DND-41 (cell line): ENCODE results near the gene MYT1.
"Not testable (repeated sequence)": the region's sequence is repeated elsewhere in the genome, so short reads cannot be mapped to it uniquely, and the experiment has no call there.

Source experiments
- ATAC-seq: fragments of 200-7000 bp; cut with Tn5 transposase; 3 replicates; pipeline ENCODE4 v1.9.1; 2021; ENCODE audit warnings: low read depth; ENCODE audit not compliant: insufficient read depth
- DNase-seq: peaks from one replicate; pipeline ENCODE4 v3.0.0-alpha.2; 2020
- H2AFZ ChIP-seq: 2 replicates; pipeline ENCODE4 v1.6.0; 2012; ENCODE audit warnings: low read depth, low read length
- H3K27ac ChIP-seq: 2 replicates; pipeline ENCODE4 v1.5.1; 2012; ENCODE audit warnings: low read length, inconsistent platforms
- H3K27me3 ChIP-seq: fragments of 200-600 bp; sonication (generic); 2 replicates; pipeline ENCODE4 v1.6.0; 2012; ENCODE audit warnings: low read length, mild to moderate bottlenecking, inconsistent platforms; ENCODE audit not compliant: insufficient read depth, poor library complexity
- H3K36me3 ChIP-seq: 2 replicates; pipeline ENCODE4 v1.5.1; 2012; ENCODE audit warnings: low read length, inconsistent platforms; ENCODE audit not compliant: insufficient read depth
- H3K4me1 ChIP-seq: 2 replicates; pipeline ENCODE4 v1.5.1; 2012; ENCODE audit warnings: mild to moderate bottlenecking, low read length; ENCODE audit not compliant: insufficient read depth
- H3K4me2 ChIP-seq: 2 replicates; pipeline ENCODE4 v1.6.0; 2012; ENCODE audit warnings: mild to moderate bottlenecking, moderate library complexity, low read length, inconsistent platforms; ENCODE audit not compliant: insufficient read depth
- H3K4me3 ChIP-seq, 2 experiments: fragments of 200-600 bp in 1 of 2; shearing (Covaris generic) in 1 of 2; 2 replicates each; pipeline ENCODE4 v1.5.1; 2012 to 2016; ENCODE audit warnings: inconsistent platforms in 2 of 2, low read length in 2 of 2, mild to moderate bottlenecking in 2 of 2, low read depth in 1 of 2, moderate library complexity in 1 of 2
- H3K79me2 ChIP-seq: 2 replicates; pipeline ENCODE4 v1.6.0; 2012; ENCODE audit warnings: low read length, inconsistent platforms; ENCODE audit not compliant: insufficient read depth
- H3K9ac ChIP-seq: 2 replicates; pipeline ENCODE4 v1.6.0; 2012; ENCODE audit warnings: low read depth, mild to moderate bottlenecking, inconsistent platforms, low read length, moderate library complexity
- H3K9me3 ChIP-seq: 2 replicates; pipeline ENCODE4 v1.5.1; 2012; ENCODE audit warnings: low read length, moderate library complexity, mild to moderate bottlenecking, inconsistent platforms; ENCODE audit not compliant: insufficient read depth, severe bottlenecking
- H4K20me1 ChIP-seq: 2 replicates; pipeline ENCODE4 v1.6.0; 2012; ENCODE audit warnings: low read length; ENCODE audit not compliant: insufficient read depth
- EZH2 ChIP-seq: IDR thresholded peaks from 3 replicates; pipeline ENCODE4 v1.6.1; 2012; ENCODE audit warnings: borderline replicate concordance, low read depth, mild to moderate bottlenecking, moderate library complexity, low read length, inconsistent platforms; ENCODE audit not compliant: severe bottlenecking
- TF ChIP-seq, protein P1 (sequence below): IDR thresholded peaks from 2 replicates; pipeline ENCODE4 v1.5.1; 2012; ENCODE audit warnings: borderline replicate concordance, low read length, moderate library complexity, mild to moderate bottlenecking; ENCODE audit not compliant: poor library complexity, severe bottlenecking; ENCODE audit errors: extremely low read depth

MYT1 gene

DNA sequence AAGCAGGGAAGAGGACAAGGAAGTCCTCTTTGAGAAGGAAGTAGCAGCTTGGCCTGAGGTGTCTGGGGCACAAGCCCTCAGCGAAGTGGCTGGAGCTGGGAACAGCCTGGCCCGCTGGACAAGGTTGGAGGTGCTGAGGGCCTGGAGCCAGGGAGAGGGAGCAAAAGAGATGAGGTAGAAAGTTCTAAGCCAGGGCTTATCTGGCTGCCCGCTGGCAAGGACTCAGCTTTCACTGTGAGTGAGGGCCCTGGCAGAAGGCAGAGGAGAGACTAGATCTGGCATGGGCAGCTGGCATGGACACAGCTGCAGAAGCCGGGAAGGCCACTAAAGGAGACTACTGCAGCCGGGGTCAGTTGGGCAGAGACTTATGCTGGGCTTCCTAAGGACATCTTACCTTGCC, 69.5 kb downstream of the MYT1 start:
- Histone ChIP-seq H3K79me2 (no peaks in the 10 kb centered on the region), H3K4me2 (no peak overlapping the region), H3K36me3 (no peaks in the 10 kb centered on the region), H3K9me3 (no peaks in the 10 kb centered on the region), H3K27ac (no peak overlapping the region), H4K20me1 (no peaks in the 10 kb centered on the region; the same call in 1 of the 2 replicates), H3K9ac (no peak overlapping the region), H3K27me3 (peaks cover 4% of the 10 kb centered on the region), H3K4me3 (no peak overlapping the region), H2AFZ (no peak overlapping the region), H3K4me1 (no peaks in the 10 kb centered on the region)
- ATAC-seq (no peak), DNase-seq (no peak)
- no peak for TF ChIP-seq EZH2
- TF ChIP-seq, protein P1, sequence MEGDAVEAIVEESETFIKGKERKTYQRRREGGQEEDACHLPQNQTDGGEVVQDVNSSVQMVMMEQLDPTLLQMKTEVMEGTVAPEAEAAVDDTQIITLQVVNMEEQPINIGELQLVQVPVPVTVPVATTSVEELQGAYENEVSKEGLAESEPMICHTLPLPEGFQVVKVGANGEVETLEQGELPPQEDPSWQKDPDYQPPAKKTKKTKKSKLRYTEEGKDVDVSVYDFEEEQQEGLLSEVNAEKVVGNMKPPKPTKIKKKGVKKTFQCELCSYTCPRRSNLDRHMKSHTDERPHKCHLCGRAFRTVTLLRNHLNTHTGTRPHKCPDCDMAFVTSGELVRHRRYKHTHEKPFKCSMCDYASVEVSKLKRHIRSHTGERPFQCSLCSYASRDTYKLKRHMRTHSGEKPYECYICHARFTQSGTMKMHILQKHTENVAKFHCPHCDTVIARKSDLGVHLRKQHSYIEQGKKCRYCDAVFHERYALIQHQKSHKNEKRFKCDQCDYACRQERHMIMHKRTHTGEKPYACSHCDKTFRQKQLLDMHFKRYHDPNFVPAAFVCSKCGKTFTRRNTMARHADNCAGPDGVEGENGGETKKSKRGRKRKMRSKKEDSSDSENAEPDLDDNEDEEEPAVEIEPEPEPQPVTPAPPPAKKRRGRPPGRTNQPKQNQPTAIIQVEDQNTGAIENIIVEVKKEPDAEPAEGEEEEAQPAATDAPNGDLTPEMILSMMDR: no peak

DNA sequence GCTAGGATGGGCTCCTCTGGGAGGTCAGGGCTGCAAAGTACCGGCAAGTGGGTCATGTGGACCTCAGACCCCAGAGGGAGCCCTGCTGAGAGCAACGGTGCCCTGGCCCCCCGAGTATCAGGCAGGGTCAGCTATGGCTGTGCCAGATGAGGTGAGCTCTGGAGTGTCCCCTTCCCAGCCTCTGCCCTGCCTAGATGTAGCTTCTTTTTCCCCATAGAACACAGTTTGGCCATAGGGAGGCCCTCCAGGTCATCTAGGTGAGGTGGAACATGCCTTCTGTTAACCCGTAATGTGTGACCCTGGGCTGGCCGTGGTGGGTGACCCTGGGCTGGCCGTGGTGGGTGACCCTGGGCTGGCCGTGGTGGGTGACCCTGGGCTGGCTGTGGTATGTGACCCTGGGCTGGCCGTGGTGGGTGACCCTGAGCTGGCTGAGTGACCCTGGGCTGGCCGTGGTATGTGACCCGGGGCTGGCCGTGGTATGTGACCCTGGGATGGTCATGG, 70.1 kb downstream of the MYT1 start:
- Histone ChIP-seq H3K27ac (no peak overlapping the region), H3K36me3 (no peaks in the 10 kb centered on the region), H3K79me2 (no peaks in the 10 kb centered on the region), H2AFZ (no peak overlapping the region), H3K9me3 (no peaks in the 10 kb centered on the region), H3K9ac (no peak overlapping the region), H3K4me3 (no peak overlapping the region), H3K4me2 (no peak overlapping the region), H3K27me3 (peaks cover 2% of the 10 kb centered on the region), H3K4me1 (no peaks in the 10 kb centered on the region), H4K20me1 (no peaks in the 10 kb centered on the region; the same call in 1 of the 2 replicates)
- no peak for DNase-seq
- no peak for ATAC-seq
- TF ChIP-seq, protein P1: no peak
- TF ChIP-seq EZH2: no peak

DNA sequence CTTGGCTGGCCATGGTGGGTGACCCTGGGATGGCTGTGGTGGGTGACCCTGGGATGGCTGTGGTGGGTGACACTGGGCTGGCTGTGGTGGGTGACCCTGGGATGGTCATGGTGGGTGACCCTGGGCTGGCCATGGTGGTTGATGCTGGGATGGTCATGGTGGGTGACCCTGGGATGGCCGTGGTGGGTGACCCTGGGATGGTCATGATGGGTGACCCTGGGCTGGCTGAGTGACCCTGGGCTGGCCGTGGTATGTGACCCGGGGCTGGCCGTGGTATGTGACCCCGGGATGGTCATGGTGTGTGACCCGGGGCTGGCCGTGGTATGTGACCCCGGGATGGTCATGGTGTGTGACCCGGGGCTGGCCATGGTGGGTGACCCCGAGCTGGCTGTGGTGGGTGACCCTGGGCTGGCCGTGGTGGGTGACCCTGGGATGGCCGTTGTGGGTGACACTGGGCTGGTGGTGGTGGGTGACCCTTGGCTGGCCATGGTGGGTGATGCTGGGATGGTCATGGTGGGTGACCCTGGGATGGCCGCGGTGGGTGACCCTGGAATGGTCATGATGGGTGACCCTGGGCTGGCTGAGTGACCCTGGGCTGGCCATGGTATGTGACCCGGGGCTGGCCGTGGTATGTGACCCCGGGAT, 70.8 kb downstream of the MYT1 start:
- not testable (repeated sequence) for H3K4me2 ChIP-seq, H3K9me3 ChIP-seq, H3K27ac ChIP-seq, H3K4me3 ChIP-seq, H4K20me1 ChIP-seq, H3K4me1 ChIP-seq, H2AFZ ChIP-seq, ATAC-seq, H3K27me3 ChIP-seq, H3K79me2 ChIP-seq, H3K36me3 ChIP-seq, DNase-seq, H3K9ac ChIP-seq

- Histone ChIP-seq H3K4me1 (no peaks in the 10 kb centered on the region), H3K4me2 (no peak overlapping the region), H3K9ac (no peak overlapping the region), H3K27me3 (no peaks in the 10 kb centered on the region), H3K4me3 (no peak overlapping the region), H4K20me1 (no peaks in the 10 kb centered on the region; the same call in 1 of the 2 replicates), H3K27ac (no peak overlapping the region), H3K9me3 (no peaks in the 10 kb centered on the region), H3K36me3 (no peaks in the 10 kb centered on the region), H3K79me2 (no peaks in the 10 kb centered on the region), H2AFZ (no peak overlapping the region)
- DNase-seq: no peak
- no peak for TF ChIP-seq EZH2
- TF ChIP-seq, protein P1: no peak
- no peak for ATAC-seq
These were observed 72.2 kb downstream of the MYT1 start for GRCh38 chr20:64236137-64237088.
